OCI-LY7 (cell line): ENCODE data around the gene GRID1. TPM values are rescaled to one million over a fixed set of nuclear protein-coding genes. Genes with fewer than 3 reads are reported as not detected.

Source experiments
- BruUV-seq: library from RNA; stranded (reverse); fragments of 400-500 nt; replicated peaks from 2 replicates; lab custom pipeline; 2021; lab: Mats Ljungman, UMichigan
- CTCF ChIA-PET: fragments of 300-600 bp; sonication (Branson Sonifier 250); formaldehyde crosslinking; loops from one replicate; lab custom pipeline; 2022; ENCODE audit warnings: antibody characterized with exemption; ENCODE audit not compliant: unreplicated experiment; lab: Charles Lee
- POLR2A ChIA-PET: fragments of 300-600 bp; sonication (Branson Sonifier 250); formaldehyde crosslinking; loops from one replicate; lab custom pipeline; 2022; ENCODE audit warnings: antibody characterized with exemption; lab: Charles Lee
- DNase-seq: peaks from one replicate; pipeline ENCODE4 v3.0.0-alpha.2; 2015; ENCODE audit warnings: low spot score
- H2AFZ ChIP-seq: fragments of 200-600 bp; sonication (generic), shearing (Covaris generic); 2 replicates; pipeline ENCODE4 v1.6.1; 2014; ENCODE audit warnings: mild to moderate bottlenecking, antibody characterized with exemption, low read length, moderate library complexity
- H3K27ac ChIP-seq: fragments of 200-600 bp; sonication (generic); 2 replicates; pipeline ENCODE4 v1.5.1; 2014; ENCODE audit warnings: mixed run types, low read depth, mild to moderate bottlenecking, moderate library complexity, low read length, inconsistent platforms; ENCODE audit not compliant: poor library complexity, severe bottlenecking
- H3K36me3 ChIP-seq: fragments of 200-600 bp; sonication (generic); 2 replicates; pipeline ENCODE4 v1.6.1; 2014; ENCODE audit warnings: mild to moderate bottlenecking, antibody characterized with exemption, low read length, moderate library complexity, mixed read lengths; ENCODE audit not compliant: insufficient read depth
- H3K4me1 ChIP-seq: fragments of 200-600 bp; sonication (generic); 2 replicates; pipeline ENCODE4 v1.5.1; 2014; ENCODE audit warnings: mild to moderate bottlenecking, low read length; ENCODE audit not compliant: insufficient read depth, poor library complexity, severe bottlenecking
- H3K4me2 ChIP-seq: fragments of 200-600 bp; sonication (generic); 2 replicates; pipeline ENCODE4 v1.6.1; 2014; ENCODE audit warnings: mild to moderate bottlenecking, low read length
- H3K4me3 ChIP-seq: fragments of 200-600 bp; sonication (generic); 2 replicates; pipeline ENCODE4 v1.5.1; 2014; ENCODE audit warnings: mild to moderate bottlenecking, low read depth, low read length; ENCODE audit not compliant: poor library complexity, severe bottlenecking
- H3K79me2 ChIP-seq: fragments of 200-600 bp; sonication (generic); 2 replicates; pipeline ENCODE4 v1.6.1; 2016; ENCODE audit warnings: low read depth, mild to moderate bottlenecking, low read length, moderate library complexity, mixed read lengths; ENCODE audit not compliant: insufficient read depth
- H3K9me2 ChIP-seq: fragments of 200-600 bp; sonication (generic); 2 replicates; pipeline ENCODE4 v1.6.1; 2016; ENCODE audit warnings: mild to moderate bottlenecking, low read length, mixed read lengths; ENCODE audit not compliant: insufficient read depth
- H3K9me3 ChIP-seq: fragments of 200-600 bp; sonication (generic); 2 replicates; pipeline ENCODE4 v1.6.1; 2014; ENCODE audit warnings: mild to moderate bottlenecking, mixed run types, low read length, mixed read lengths
- H4K20me1 ChIP-seq: fragments of 200-600 bp; sonication (generic); 2 replicates; pipeline ENCODE4 v1.6.1; 2014; ENCODE audit warnings: mild to moderate bottlenecking, antibody characterized with exemption, low read length, moderate library complexity, mixed read lengths; ENCODE audit not compliant: insufficient read depth
- EZH2phosphoT487 ChIP-seq: fragments of 200-600 bp; sonication (generic); IDR thresholded peaks from 2 replicates; pipeline ENCODE4 v1.6.1; 2018; ENCODE audit warnings: low read depth, borderline replicate concordance, mild to moderate bottlenecking, mixed run types, antibody characterized with exemption, low read length, moderate library complexity, mixed read lengths
- intact Hi-C: fragments of 100-400 bp; cut with micrococcal nuclease; formaldehyde crosslinking; loops from one replicate; pipeline ENCODE4 v1.10.0; 2022; ENCODE audit not compliant: unreplicated experiment
- total RNA-seq, 2 experiments: library from RNA; depleted of rRNA in 1 of 2; stranded (reverse); fragments of >200 nt in 1 of 2; shearing (Covaris generic) in 1 of 2; gene quantifications; 2 replicates each; pipeline ENCODE4 v1.2.3, GENCODE V29; 2014 to 2022
- TF ChIP-seq, protein P1 (sequence below): fragments of 200-600 bp; sonication (generic); conservative IDR thresholded peaks from 2 replicates; pipeline ENCODE4 v1.5.1; 2014; ENCODE audit warnings: mild to moderate bottlenecking, antibody characterized with exemption, low read length, moderate library complexity, mixed read lengths

GRID1 gene
- total RNA-seq, 2 experiments from 2014 or later: 1.6 to 3.7 TPM

DNA sequence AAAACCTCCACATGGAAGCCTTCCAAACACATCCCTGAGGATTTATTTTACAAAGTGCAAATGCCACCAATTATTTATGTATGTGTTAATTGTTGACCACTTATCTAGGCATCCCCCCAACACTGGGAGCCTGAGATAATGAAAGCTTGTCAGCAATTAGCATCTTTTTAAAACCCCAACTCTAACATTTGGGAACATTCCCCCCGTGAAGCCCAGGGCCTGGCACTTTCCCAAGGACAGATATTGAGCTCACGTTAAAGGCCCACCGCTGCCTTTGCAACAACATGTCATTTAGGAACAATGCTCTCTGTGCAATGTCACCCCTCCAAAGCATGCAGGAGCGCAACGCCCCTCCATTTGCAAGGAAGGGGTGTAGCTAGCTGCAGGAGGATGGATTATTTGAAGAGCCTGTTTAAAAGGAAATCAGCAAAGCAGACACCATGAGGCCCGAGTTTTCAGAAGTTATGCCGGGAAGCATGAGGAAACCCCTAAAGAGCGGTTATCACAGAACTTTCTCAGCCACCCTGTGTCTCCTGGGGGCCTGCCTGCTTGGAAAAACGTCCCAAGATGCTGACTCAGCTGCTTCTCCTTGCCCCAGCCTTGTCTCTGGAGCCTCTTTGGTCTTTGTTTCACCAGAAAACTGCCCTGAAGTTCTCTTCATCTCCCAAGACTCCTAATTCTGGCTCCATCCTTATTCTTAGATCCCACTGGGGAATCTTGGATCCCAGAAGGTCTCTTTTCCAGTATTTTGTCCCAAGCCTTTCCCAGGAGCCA lies 444.1 kb downstream of the GRID1 start:
- Histone ChIP-seq H3K4me1 (no peaks in the 10 kb centered on the region), H2AFZ (no peak overlapping the region), H3K79me2 (no peaks in the 10 kb centered on the region), H3K9me3 (no peaks in the 10 kb centered on the region), H4K20me1 (no peaks in the 10 kb centered on the region), H3K27ac (no peak overlapping the region), H3K4me3 (no peak overlapping the region), H3K36me3 (no peaks in the 10 kb centered on the region), H3K4me2 (no peak overlapping the region), H3K9me2 (no peaks in the 10 kb centered on the region)
- ChIA-PET CTCF (no interaction called here), POLR2A (interaction anchor here (0.6 to 0.9 kb wide), 2 partner anchors 8 to 9 kb away, joined by 3 read pairs; no protein-coding TSS in a partner anchor)
- no peak for TF ChIP-seq EZH2phosphoT487
- TF ChIP-seq, protein P1, sequence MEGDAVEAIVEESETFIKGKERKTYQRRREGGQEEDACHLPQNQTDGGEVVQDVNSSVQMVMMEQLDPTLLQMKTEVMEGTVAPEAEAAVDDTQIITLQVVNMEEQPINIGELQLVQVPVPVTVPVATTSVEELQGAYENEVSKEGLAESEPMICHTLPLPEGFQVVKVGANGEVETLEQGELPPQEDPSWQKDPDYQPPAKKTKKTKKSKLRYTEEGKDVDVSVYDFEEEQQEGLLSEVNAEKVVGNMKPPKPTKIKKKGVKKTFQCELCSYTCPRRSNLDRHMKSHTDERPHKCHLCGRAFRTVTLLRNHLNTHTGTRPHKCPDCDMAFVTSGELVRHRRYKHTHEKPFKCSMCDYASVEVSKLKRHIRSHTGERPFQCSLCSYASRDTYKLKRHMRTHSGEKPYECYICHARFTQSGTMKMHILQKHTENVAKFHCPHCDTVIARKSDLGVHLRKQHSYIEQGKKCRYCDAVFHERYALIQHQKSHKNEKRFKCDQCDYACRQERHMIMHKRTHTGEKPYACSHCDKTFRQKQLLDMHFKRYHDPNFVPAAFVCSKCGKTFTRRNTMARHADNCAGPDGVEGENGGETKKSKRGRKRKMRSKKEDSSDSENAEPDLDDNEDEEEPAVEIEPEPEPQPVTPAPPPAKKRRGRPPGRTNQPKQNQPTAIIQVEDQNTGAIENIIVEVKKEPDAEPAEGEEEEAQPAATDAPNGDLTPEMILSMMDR: no peak
- intact Hi-C loops: no loop called here
- no peak for DNase-seq
- BruUV-seq: no TSS peak

DNA sequence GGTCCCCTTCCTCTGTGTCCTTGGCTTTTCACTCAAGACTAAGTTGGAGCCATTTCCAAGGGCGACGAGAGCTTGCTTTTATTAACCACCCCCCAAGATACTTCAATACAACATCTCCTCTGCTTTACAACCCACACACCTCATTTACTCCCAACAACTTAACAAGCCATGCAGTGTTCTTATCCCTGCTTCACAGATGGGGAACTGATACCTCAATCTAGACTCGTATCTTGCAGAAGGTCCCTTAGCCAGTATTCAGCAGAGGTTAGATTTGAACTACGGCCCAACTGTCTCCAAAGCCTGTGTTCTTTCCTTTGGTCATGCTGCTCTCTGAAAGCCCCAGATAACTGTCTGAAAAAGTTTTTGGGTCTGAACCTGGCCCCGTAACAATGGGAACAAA lies 444.8 kb downstream of the GRID1 start:
- H3K9me3 ChIP-seq: no peaks in the 10 kb centered on the region
- CTCF ChIA-PET: no interaction called here
- H3K4me1 ChIP-seq: no peaks in the 10 kb centered on the region
- no peak overlapping the region for H3K4me2 ChIP-seq
- no peak overlapping the region for H2AFZ ChIP-seq
- DNase-seq: no peak
- H3K27ac ChIP-seq: no peak overlapping the region
- H4K20me1 ChIP-seq: no peaks in the 10 kb centered on the region
- no peak overlapping the region for H3K4me3 ChIP-seq
- no TSS peak for BruUV-seq
- H3K36me3 ChIP-seq: no peaks in the 10 kb centered on the region
- POLR2A ChIA-PET: interaction anchor here (0.9 kb wide), 1 partner anchor 9 kb away, joined by 3 read pairs; no protein-coding TSS in a partner anchor
- TF ChIP-seq, protein P1: no peak
- TF ChIP-seq EZH2phosphoT487: no peak
- no peaks in the 10 kb centered on the region for H3K79me2 ChIP-seq
- H3K9me2 ChIP-seq: no peaks in the 10 kb centered on the region
- intact Hi-C loops: no loop called here

DNA sequence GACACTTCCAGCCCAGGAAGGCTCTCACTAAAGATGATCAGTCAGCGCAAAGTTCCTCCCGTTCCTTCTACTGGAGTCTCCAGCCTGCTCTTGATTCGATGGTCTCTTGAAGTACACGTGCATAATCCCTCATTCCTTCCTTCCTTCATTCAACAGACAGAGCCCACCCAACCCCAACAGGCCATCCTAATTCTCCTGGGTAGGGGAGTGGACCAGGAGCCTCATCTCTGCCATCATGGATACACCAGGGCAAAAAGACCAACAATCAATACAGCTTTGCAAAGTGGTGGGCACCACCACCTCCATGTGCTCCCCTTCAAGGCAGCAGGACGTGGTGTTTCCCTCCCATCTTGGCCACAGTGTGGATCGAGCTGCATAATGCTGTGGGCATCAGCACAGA lies 446.3 kb downstream of the GRID1 start:
- Histone ChIP-seq H3K4me3 (no peak overlapping the region), H3K4me2 (no peak overlapping the region), H3K4me1 (no peaks in the 10 kb centered on the region), H3K27ac (no peak overlapping the region), H3K9me3 (no peaks in the 10 kb centered on the region), H3K9me2 (no peaks in the 10 kb centered on the region), H3K36me3 (no peaks in the 10 kb centered on the region), H4K20me1 (no peaks in the 10 kb centered on the region), H2AFZ (no peak overlapping the region), H3K79me2 (no peaks in the 10 kb centered on the region)
- TF ChIP-seq, protein P1: no peak
- TF ChIP-seq EZH2phosphoT487: no peak
- BruUV-seq: no TSS peak
- no peak for DNase-seq
- intact Hi-C loops: no loop called here
- ChIA-PET CTCF (no interaction called here), POLR2A (interaction anchor here (0.6 kb wide), 1 partner anchor 44 kb away, joined by 3 read pairs; no protein-coding TSS in a partner anchor)
